Measurements from ENCODE around the gene TMEM175. TPM values are rescaled to one million over a fixed set of nuclear protein-coding genes. Genes with fewer than 3 reads are reported as not detected.

Gene TMEM175
- total and polyA plus RNA-seq, 2 donors (not counting 1 experiment from before 2014, with no cell fraction given) = 44.4 to 432 TPM

DNA sequence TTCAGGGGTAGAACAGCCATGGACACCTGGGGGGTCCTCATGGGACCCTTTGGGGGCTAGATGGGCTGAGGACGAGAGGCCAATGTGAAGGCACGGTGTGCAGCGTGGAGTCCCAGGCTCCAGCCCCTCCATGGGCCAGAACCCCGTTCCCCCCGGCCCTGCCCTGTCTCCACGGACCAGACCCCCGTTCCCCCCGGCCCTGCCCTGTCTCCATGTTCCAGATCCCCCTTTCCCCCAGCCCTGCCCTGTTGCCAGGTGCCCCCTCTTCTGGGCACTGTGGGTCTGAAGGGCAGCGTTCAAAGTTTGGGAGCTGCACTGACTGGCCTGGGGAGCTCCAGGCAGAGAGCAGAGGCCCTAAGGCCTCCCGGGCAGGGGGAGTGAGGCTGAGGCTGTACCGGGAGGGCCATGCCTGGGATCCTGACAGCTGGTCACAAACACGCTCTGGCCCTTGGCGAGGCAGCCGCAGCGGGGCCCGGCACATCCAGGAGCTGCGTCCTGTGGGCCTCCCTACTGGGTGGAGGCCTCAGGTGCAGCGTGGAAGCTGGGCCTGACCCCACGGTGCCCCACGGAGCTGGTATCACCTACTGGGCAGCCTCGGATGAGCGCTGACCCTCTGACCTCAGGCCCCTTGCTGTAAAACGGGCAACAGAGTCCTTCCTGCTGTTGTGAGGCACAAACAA lies 32.2 kb downstream of the TMEM175 start:
- Histone ChIP-seq H3K36me3 (replicated peaks in 1 of 2; ENCODE audit: control extremely low read depth in 1 of 2, control insufficient read depth in 1 of 2, extremely low read depth in 1 of 2, insufficient read depth in 2 of 2, low read length in 1 of 2) (peaks cover 0 to 6% of the 10 kb centered on the region in 2 experiments), H3K79me2 (ENCODE audit: control insufficient read depth, insufficient read depth, low read length) (peaks cover 5% of the 10 kb centered on the region), H2AFZ (ENCODE audit: insufficient read depth, low read depth, low read length, poor library complexity, severe bottlenecking) (no peak overlapping the region), H3K9ac (ENCODE audit: low read length) (no peak overlapping the region), H3K27ac (ENCODE audit: low read length in 2 of 2) (no peak overlapping the region), H3K9me3 (ENCODE audit: control extremely low read depth in 1 of 3, control insufficient read depth in 2 of 3, insufficient read depth in 1 of 3, low read length in 2 of 3) (no peaks in the 10 kb centered on the region), H3K27me3 (replicated peaks in 1 of 4; ENCODE audit: control extremely low read depth in 1 of 4, control insufficient read depth in 3 of 4, insufficient read depth in 4 of 4, low read length in 3 of 4) (peaks cover 0 to 6% (median under 1%) of the 10 kb centered on the region in 4 experiments), H3K4me3 (ENCODE audit: control extremely low read depth in 1 of 5, extremely low read depth in 1 of 5, insufficient read depth in 1 of 5, low read depth in 2 of 5, low read length in 4 of 5) (no peak overlapping the region), H3K4me1 (ENCODE audit: control insufficient read depth in 2 of 2, insufficient read depth in 2 of 2, low read length in 2 of 2) (peaks cover 4 to 13% of the 10 kb centered on the region in 2 donors), H3K4me2 (replicated peaks; ENCODE audit: low read depth, low read length, poor library complexity, severe bottlenecking) (no peak overlapping the region), H4K20me1 (ENCODE audit: control insufficient read depth, insufficient read depth, low read length, poor library complexity, severe bottlenecking) (peaks cover 34% of the 10 kb centered on the region)
- Mint-ChIP-seq H3K9me3 (ENCODE audit: insufficient read depth) (no peaks in the 10 kb centered on the region), H3K4me3 (no peak overlapping the region), H3K27ac (no peak overlapping the region), H3K4me1 (peaks cover 1% of the 10 kb centered on the region), H3K27me3 (no peaks in the 10 kb centered on the region)
- ATAC-seq (ENCODE audit: low read depth) (no peak), DNase-seq (no peak)
- intact Hi-C loops (cut with micrococcal nuclease) = no loop called here
- CTCF ChIA-PET = no interaction called here
- 96% methylated on average over 23 of the region's 23 CpGs for WGBS (ENCODE audit: insufficient coverage)
- no peak for TF ChIP-seq EZH2 (IDR thresholded peaks at IDR 0.05; ENCODE audit: borderline replicate concordance, insufficient read depth, low read depth, low read length, poor library complexity, severe bottlenecking)
- POLR2A ChIA-PET = interaction anchor here (0.7 to 1.0 kb wide), 2 partner anchors 27 to 62 kb away, joined by 3 to 6 read pairs; no protein-coding TSS in a partner anchor

DNA sequence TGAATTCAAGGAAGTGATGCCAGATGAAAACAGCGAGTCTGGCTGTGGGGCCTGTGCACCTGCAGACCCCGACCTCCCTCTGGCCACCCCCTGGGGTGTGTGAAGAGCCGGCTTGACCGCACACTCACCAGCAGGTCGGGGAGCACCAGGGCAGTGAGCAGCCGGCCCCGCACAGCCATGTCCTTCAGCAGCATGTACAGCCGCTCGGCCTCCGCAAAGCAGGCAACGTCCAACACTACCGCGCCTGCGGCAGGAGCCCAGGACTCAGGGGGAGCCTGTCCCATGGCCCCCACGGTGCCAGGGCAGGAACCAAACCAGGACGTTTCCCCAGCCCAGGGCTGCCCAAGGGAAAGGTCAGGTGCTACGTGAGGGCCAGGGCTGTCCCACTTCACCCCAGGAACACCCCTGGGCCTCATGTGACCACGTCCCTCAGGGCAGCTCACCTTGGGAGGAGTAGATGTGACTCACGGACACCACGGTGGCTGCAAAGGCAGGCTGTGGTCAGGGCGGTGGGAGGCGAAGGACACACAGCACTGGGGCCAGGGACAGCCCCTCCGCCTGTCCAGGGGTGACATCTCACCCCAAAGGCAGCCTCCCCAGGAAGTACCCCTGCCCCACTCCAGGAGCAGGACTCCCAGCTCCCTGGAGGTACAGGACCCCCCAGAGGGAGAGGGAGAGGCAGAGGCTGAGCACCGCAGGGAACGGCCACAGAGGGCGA lies 32.9 kb downstream of the TMEM175 start:
- Mint-ChIP-seq H3K27me3 (no peaks in the 10 kb centered on the region), H3K4me3 (no peak overlapping the region), H3K4me1 (no peaks in the 10 kb centered on the region), H3K9me3 (ENCODE audit: insufficient read depth) (no peaks in the 10 kb centered on the region), H3K27ac (no peak overlapping the region)
- H3K27me3 ChIP-seq (replicated peaks in 1 of 4; ENCODE audit: control extremely low read depth in 1 of 4, control insufficient read depth in 3 of 4, insufficient read depth in 4 of 4, low read length in 3 of 4) = peaks cover 0 to 6% (median under 1%) of the 10 kb centered on the region in 4 experiments
- H3K4me3 ChIP-seq (ENCODE audit: control extremely low read depth in 1 of 5, extremely low read depth in 1 of 5, insufficient read depth in 1 of 5, low read depth in 2 of 5, low read length in 4 of 5) = no peak overlapping the region
- H4K20me1 ChIP-seq (ENCODE audit: control insufficient read depth, insufficient read depth, low read length, poor library complexity, severe bottlenecking) = peaks cover 40% of the 10 kb centered on the region
- peaks cover 0 to 6% of the 10 kb centered on the region in 2 experiments for H3K36me3 ChIP-seq (replicated peaks in 1 of 2; ENCODE audit: control extremely low read depth in 1 of 2, control insufficient read depth in 1 of 2, extremely low read depth in 1 of 2, insufficient read depth in 2 of 2, low read length in 1 of 2)
- H3K4me1 ChIP-seq (ENCODE audit: control insufficient read depth in 2 of 2, insufficient read depth in 2 of 2, low read length in 2 of 2) = peaks cover 4 to 13% of the 10 kb centered on the region in 2 donors
- no peak overlapping the region for H2AFZ ChIP-seq (ENCODE audit: insufficient read depth, low read depth, low read length, poor library complexity, severe bottlenecking)
- DNase-seq = no peak
- H3K27ac ChIP-seq (ENCODE audit: low read length in 2 of 2) = no peak overlapping the region
- POLR2A ChIA-PET = interaction anchor here (0.7 to 1.0 kb wide), 2 partner anchors 28 to 63 kb away, joined by 3 to 6 read pairs; no protein-coding TSS in a partner anchor
- ATAC-seq (ENCODE audit: low read depth) = no peak
- H3K79me2 ChIP-seq (ENCODE audit: control insufficient read depth, insufficient read depth, low read length) = peaks cover 9% of the 10 kb centered on the region
- no peak overlapping the region for H3K9ac ChIP-seq (ENCODE audit: low read length)
- no peak overlapping the region for H3K4me2 ChIP-seq (replicated peaks; ENCODE audit: low read depth, low read length, poor library complexity, severe bottlenecking)
- no peaks in the 10 kb centered on the region for H3K9me3 ChIP-seq (ENCODE audit: control extremely low read depth in 1 of 3, control insufficient read depth in 2 of 3, insufficient read depth in 1 of 3, low read length in 2 of 3)
- TF ChIP-seq, protein P1, sequence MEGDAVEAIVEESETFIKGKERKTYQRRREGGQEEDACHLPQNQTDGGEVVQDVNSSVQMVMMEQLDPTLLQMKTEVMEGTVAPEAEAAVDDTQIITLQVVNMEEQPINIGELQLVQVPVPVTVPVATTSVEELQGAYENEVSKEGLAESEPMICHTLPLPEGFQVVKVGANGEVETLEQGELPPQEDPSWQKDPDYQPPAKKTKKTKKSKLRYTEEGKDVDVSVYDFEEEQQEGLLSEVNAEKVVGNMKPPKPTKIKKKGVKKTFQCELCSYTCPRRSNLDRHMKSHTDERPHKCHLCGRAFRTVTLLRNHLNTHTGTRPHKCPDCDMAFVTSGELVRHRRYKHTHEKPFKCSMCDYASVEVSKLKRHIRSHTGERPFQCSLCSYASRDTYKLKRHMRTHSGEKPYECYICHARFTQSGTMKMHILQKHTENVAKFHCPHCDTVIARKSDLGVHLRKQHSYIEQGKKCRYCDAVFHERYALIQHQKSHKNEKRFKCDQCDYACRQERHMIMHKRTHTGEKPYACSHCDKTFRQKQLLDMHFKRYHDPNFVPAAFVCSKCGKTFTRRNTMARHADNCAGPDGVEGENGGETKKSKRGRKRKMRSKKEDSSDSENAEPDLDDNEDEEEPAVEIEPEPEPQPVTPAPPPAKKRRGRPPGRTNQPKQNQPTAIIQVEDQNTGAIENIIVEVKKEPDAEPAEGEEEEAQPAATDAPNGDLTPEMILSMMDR (IDR thresholded peaks at IDR 0.05) = no peak
- no peak for TF ChIP-seq EZH2 (IDR thresholded peaks at IDR 0.05; ENCODE audit: borderline replicate concordance, insufficient read depth, low read depth, low read length, poor library complexity, severe bottlenecking)
- CTCF ChIA-PET = no interaction called here
- 94% methylated on average over 25 of the region's 26 CpGs for WGBS (ENCODE audit: insufficient coverage)
- intact Hi-C loops (cut with micrococcal nuclease) = no loop called here
